AG04449 (cell line): ENCODE measurements around the gene IGSF6.
"Not testable (repeated sequence)": the region's sequence is repeated elsewhere in the genome, so short reads cannot be mapped to it uniquely, and the experiment has no call there.

Experiments used
- CTCF ChIA-PET: fragments of 350-600 bp; formaldehyde crosslinking; extraction: SDS; loops from one replicate; lab custom pipeline; 2021; ENCODE audit warnings: antibody characterized with exemption; lab: Yijun Ruan, JAX
- POLR2A ChIA-PET: fragments of 400-600, 350-600 bp; formaldehyde crosslinking; extraction: SDS; loops from one replicate; lab custom pipeline; 2020; ENCODE audit warnings: antibody characterized with exemption, inconsistent platforms; lab: Yijun Ruan, JAX
- DNase-seq: peaks from one replicate; pipeline ENCODE4 v3.0.0-alpha.2; 2010; ENCODE audit warnings: low read depth, low spot score
- H3K4me3 ChIP-seq: 2 replicates; pipeline ENCODE4 v1.5.1; 2011; ENCODE audit warnings: low read depth, mild to moderate bottlenecking, control low read depth, low read length
- CTCF ChIP-seq: IDR thresholded peaks from one replicate; pipeline ENCODE4 v1.5.1; 2011; ENCODE audit warnings: mild to moderate bottlenecking, moderate library complexity, low read length, control low read depth, inconsistent platforms; ENCODE audit not compliant: insufficient read depth; ENCODE audit errors: missing control alignments

Gene IGSF6

DNA sequence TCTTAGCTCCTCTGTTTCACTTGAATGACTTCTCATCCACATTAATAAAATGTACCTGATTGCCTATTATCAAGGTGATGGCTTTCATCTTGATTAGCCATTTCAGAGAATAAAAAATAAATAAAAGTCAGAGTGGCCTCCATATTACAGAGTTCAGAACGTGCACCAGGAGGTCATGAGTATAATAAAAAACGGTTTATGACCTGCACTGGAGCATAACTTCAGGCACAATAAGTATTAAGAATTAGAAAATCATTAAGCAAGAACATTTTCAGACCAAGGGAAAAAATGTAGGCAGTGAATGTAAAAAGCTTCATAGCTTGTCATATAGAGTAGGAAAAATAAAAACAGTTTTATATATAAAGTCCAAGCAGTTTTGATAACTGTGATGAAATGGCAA, 41.6 kb downstream of the IGSF6 start:
- ChIA-PET CTCF (interaction anchor here (1.0 to 1.6 kb wide), 2 partner anchors 12 to 32 kb away, joined by 4 to 5 read pairs; no protein-coding TSS in a partner anchor), POLR2A (no interaction called here)
- TF ChIP-seq CTCF: no peak
- no peak for DNase-seq
- no peak overlapping the region for H3K4me3 ChIP-seq

DNA sequence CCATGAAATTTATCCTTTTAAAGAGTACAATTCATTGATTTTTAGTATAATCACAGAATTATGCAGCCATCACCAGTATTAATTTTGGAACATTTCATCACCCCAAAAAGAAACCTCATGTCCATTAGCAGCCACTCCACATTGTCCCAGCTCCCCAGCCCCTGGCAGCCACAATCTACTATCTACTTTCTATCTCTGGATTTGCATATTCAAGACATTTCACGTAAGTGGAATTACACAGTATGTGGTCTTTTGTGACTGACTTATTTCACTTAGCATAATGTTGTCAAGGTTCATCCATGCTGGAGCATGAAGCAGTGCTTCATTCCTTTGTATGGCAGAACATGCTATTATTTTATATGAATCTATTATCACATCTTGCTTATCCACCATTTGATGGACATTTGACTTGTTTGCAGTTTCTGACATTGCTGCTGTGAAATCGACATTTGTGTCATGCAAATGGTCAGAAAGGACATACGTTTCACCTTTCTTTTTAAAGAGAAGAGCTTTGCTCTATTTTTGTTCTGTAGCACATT, 42.3 kb downstream of the IGSF6 start:
- DNase-seq: no peak
- CTCF ChIA-PET: interaction anchor here (1.0 to 1.6 kb wide), 6 partner anchors 13 to 48 kb away, joined by 3 to 5 read pairs (median 4); no protein-coding TSS in a partner anchor
- POLR2A ChIA-PET: no interaction called here
- no peak overlapping the region for H3K4me3 ChIP-seq
- no peak for TF ChIP-seq CTCF

GRCh38 chr16:21608639-21609328, 43.6 kb downstream of the IGSF6 start:
- TF ChIP-seq CTCF: no peak
- no peak for DNase-seq
- ChIA-PET POLR2A (no interaction called here), CTCF (interaction anchor here (0.7 to 1.5 kb wide), 6 partner anchors 24 to 49 kb away, joined by 3 to 4 read pairs (median 3); no protein-coding TSS in a partner anchor)
- no peak overlapping the region for H3K4me3 ChIP-seq

DNA sequence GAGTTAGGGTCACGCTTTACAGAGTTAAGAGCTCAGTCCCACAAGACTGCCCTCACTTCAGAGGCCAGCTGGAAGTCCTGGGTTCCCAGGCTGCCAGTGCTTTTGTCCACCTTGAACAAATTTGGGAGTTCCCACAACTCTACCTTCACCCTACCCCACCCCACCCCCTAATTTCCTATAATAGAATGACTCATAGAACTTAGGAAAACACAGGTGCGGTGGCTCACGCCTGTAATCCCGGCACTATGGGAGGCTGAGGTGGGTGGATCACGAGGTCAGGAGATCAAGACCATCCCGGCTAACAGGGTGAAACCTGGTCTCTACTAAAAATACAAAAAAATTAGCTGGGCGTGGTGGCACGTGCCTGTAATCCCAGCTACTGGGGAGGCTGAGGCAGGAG, 46.6 kb downstream of the IGSF6 start:
- DNase-seq, H3K4me3 ChIP-seq: not testable (repeated sequence)
- POLR2A ChIA-PET: interaction anchor here (0.6 kb wide), 1 partner anchor 23 kb away, joined by 7 read pairs; no protein-coding TSS in a partner anchor
- CTCF ChIA-PET: interaction anchor here (1.2 to 4.2 kb wide), 4 partner anchors 11 to 103 kb away, joined by 3 to 30 read pairs (median 4); no protein-coding TSS in a partner anchor

GRCh38 chr16:21603928-21604327, 48.5 kb downstream of the IGSF6 start:
- CTCF ChIA-PET: interaction anchor here (0.6 to 4.2 kb wide), 4 partner anchors 18 to 61 kb away, joined by 3 to 30 read pairs (median 8); no protein-coding TSS in a partner anchor
- H3K4me3 ChIP-seq: no peak overlapping the region
- POLR2A ChIA-PET: no interaction called here
- TF ChIP-seq CTCF: no peak
- no peak for DNase-seq

- POLR2A ChIA-PET: interaction anchor here (0.7 kb wide), 1 partner anchor 59 kb away, joined by 5 read pairs; no protein-coding TSS in a partner anchor
- DNase-seq: no peak
These were observed 49.6 kb downstream of the IGSF6 start for GRCh38 chr16:21602785-21603184.

More at GRCh38 chr16:21602785-21603184, 49.6 kb downstream of the IGSF6 start:
- TF ChIP-seq CTCF: no peak
- CTCF ChIA-PET: interaction anchor here (4.2 kb wide), 1 partner anchor 38 kb away, joined by 30 read pairs; no protein-coding TSS in a partner anchor
- H3K4me3 ChIP-seq: no peak overlapping the region
